ENCODE measurements around the gene SPATS2L. TPM values are rescaled to one million over a fixed set of nuclear protein-coding genes. Genes with fewer than 3 reads are reported as not detected.

Gene SPATS2L
- total and polyA plus RNA-seq, 2 donors (not counting 1 experiment from before 2014, with no cell fraction given): 0.27 to 0.44 TPM

DNA sequence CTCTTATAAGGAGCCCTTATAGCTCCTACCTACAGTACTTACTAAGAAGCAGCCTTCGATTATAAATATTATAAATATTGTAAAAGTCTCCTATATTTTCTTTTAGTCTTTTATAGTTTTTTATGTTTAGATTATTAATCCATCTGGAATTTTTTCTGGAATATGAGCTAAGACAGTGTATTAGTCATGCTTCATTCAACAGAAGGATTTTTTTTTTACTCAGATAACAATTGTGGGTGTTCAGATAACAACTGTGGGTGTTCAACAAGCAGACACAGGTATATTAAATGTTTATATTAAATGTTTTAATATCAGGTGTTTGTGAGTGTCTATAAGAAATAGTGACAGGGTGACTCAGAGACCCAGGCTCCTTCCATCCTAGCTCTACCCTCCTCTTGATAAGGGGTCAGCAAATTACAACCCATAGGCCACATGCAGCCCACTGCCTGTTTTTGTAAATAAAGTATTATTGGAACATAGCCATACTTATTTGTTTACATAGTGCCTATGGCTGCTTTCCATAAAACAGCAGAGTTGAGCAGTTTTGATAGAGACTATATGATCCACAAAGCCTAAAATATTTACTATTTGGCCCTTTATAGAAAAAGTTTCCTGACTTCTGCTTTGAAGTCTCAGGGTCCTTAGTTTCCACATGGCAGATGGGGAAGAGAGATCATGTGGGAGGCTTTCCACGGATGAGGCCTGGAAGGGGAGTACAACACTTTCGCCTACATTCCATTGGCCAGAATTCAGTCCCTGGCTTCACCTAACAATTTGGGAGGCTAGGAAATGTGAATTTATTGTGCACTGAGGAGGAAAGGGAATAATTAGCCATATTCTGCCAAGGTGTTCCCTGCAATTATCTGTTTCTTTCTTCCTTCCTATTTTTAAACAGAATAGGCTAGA, 4.3 kb upstream of the SPATS2L start:
- no peak overlapping the region for H3K4me3 ChIP-seq (ENCODE audit: control extremely low read depth in 1 of 5, extremely low read depth in 1 of 5, insufficient read depth in 1 of 5, low read depth in 2 of 5, low read length in 4 of 5)
- no peaks in the 10 kb centered on the region for H3K79me2 ChIP-seq (ENCODE audit: control insufficient read depth, insufficient read depth, low read length)
- H3K9me3 Mint-ChIP-seq (ENCODE audit: insufficient read depth): no peaks in the 10 kb centered on the region
- ATAC-seq (ENCODE audit: low read depth) (no peak), DNase-seq (no peak)
- intact Hi-C loops (cut with micrococcal nuclease): no loop called here
- peaks cover 8% of the 10 kb centered on the region for H3K4me1 Mint-ChIP-seq
- no peaks in the 10 kb centered on the region for H4K20me1 ChIP-seq (ENCODE audit: control insufficient read depth, insufficient read depth, low read length, poor library complexity, severe bottlenecking)
- H3K27me3 ChIP-seq (replicated peaks in 1 of 4; ENCODE audit: control extremely low read depth in 1 of 4, control insufficient read depth in 3 of 4, insufficient read depth in 4 of 4, low read length in 3 of 4): peaks cover 0 to 16% (median 8%) of the 10 kb centered on the region in 4 experiments
- H3K36me3 ChIP-seq (replicated peaks in 1 of 2; ENCODE audit: control extremely low read depth in 1 of 2, control insufficient read depth in 1 of 2, extremely low read depth in 1 of 2, insufficient read depth in 2 of 2, low read length in 1 of 2): no peaks in the 10 kb centered on the region
- CTCF ChIA-PET: no interaction called here
- TF ChIP-seq EZH2 (IDR thresholded peaks at IDR 0.05; ENCODE audit: borderline replicate concordance, insufficient read depth, low read depth, low read length, poor library complexity, severe bottlenecking): no peak
- TF ChIP-seq, protein P1, sequence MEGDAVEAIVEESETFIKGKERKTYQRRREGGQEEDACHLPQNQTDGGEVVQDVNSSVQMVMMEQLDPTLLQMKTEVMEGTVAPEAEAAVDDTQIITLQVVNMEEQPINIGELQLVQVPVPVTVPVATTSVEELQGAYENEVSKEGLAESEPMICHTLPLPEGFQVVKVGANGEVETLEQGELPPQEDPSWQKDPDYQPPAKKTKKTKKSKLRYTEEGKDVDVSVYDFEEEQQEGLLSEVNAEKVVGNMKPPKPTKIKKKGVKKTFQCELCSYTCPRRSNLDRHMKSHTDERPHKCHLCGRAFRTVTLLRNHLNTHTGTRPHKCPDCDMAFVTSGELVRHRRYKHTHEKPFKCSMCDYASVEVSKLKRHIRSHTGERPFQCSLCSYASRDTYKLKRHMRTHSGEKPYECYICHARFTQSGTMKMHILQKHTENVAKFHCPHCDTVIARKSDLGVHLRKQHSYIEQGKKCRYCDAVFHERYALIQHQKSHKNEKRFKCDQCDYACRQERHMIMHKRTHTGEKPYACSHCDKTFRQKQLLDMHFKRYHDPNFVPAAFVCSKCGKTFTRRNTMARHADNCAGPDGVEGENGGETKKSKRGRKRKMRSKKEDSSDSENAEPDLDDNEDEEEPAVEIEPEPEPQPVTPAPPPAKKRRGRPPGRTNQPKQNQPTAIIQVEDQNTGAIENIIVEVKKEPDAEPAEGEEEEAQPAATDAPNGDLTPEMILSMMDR (IDR thresholded peaks at IDR 0.05): no peak
- no CpG with 5 or more reads among the region's 3 CpGs for WGBS (ENCODE audit: insufficient coverage)
- H3K27ac Mint-ChIP-seq: no peak overlapping the region
- no peak overlapping the region for H2AFZ ChIP-seq (ENCODE audit: insufficient read depth, low read depth, low read length, poor library complexity, severe bottlenecking)
- no peak overlapping the region for H3K27ac ChIP-seq (ENCODE audit: low read length in 2 of 2)
- H3K4me3 Mint-ChIP-seq: no peak overlapping the region
- H3K9ac ChIP-seq (ENCODE audit: low read length): no peak overlapping the region
- POLR2A ChIA-PET: no interaction called here
- no peaks in the 10 kb centered on the region for H3K9me3 ChIP-seq (ENCODE audit: control extremely low read depth in 1 of 3, control insufficient read depth in 2 of 3, insufficient read depth in 1 of 3, low read length in 2 of 3)
- no peak overlapping the region for H3K4me2 ChIP-seq (replicated peaks; ENCODE audit: low read depth, low read length, poor library complexity, severe bottlenecking)
- peaks cover 45% of the 10 kb centered on the region for H3K27me3 Mint-ChIP-seq
- H3K4me1 ChIP-seq (ENCODE audit: control insufficient read depth in 2 of 2, insufficient read depth in 2 of 2, low read length in 2 of 2): peaks cover 7% of the 10 kb centered on the region in 2 donors
